ENCODE data around the gene HACL1.

HACL1 gene

DNA sequence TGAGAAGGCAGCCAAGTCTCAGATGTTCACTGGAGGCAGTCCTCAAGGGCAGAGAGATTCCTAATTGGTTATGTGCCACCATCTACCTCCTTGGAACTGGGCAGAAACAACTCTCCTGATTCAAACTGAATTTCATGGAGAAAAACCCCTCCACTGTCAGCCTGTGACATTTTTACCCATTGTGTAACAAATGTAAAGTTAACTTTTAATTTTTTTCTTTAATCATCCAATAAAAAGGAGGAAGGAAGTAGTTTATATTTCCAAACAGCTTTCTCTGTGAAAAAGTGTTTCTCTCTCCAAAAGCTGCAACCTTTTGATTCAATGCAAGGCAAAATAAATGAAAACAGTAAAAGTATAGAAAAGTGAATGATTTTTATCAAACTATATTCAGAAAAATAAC lies 79.4 kb downstream of the HACL1 start:
- no peak for DNase-seq

DNA sequence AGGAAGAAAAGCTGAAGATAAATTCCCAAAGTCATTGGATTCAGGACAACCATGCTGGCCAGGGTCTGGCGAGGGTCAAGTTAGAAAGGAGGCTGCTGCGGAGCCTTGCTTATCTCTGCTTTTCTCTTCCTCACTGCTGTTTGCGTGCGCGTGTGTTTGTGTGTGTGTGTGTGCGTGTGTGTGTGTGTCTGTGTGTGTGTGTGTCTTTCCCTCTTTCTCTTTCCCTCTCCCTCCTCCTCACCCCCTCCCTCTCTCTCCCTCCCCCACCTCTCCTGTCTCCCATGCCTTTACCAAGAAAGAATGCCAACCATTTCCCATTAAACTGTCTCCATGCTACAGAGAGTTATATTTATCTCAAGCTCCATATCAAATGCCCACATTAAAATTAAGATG lies 79.8 kb downstream of the HACL1 start, which contains the start of gene COLQ:
Gene COLQ (minus strand): TSS at position 134 of the 393 bp plus-strand sequence. CDS start 81 bp downstream, at position 53.
- DNase-seq: no peak

DNA sequence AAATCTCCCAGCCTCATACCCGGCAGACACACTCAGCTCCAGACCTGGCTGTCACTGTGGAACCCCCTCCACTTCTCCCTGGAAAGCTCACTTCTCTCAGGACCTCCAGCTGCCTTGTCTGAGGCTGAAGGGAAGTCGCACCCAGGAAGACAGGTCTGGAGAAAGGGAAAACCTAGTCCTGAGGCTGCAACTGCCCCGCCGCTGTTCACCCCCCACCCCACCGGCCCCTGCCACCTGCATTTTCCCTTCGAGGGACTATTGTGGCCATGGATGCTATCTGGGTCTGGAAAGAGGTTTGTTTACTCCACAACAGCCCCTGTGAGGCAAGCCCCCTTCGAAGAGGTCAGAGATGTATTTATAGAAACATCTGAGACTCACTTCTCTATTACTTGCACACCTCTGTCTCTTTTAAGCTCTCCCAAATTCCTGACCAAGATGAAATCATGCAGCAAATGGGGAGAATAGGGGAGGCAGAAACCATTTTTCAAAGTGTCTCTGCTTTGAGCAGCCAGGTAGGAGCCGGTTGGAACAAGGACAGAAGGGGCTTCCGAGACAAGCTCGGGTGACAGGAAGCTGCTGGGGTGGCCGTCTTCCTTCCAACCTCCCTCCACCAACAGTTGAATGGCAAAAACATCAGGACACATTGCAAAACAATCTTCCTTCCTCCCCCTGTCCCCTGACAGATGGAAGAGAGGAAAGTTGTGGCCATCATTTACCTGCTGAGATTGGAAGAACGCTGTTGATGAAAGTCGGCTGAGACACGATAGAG lies 80.4 kb downstream of the HACL1 start:
- no peak for DNase-seq

DNA sequence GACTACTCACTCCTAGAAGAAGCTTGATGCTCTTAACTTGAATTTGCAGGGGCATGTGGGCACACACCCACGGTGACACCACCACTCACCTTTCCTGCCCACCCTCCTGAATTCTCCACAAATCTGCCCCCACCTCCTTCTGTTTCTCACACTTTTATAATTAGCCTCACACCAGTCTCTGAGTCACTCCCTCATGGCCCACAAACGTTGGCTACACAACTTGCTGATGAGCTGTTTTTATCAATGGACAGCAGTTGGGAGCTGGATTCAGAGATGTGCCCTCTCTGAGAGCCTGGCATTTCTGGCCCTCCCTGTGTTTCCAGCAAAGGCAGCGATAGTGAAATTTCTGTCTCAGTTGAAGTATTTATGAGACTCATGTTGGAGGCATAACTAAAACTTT lies 81.2 kb downstream of the HACL1 start:
- no peak for DNase-seq

DNA sequence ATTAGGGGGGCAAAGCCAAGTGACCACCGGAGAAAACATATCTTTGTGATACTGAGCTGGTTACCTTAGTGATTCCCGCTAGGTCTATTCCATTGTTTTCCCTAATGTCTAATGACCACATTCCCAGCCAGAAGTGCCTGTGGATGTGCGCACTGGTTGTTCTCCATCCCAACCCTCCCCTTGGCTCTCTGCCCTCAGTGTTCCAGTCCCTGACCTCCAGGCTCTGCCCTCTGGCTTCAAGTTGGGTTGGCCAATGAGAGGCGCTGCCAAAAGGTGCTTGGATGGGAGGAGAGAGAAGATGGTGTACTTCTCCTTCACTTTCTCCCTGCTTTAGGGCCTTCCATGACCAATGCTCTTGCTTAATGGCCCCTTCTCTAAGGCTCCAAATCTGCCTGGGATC lies 82.3 kb downstream of the HACL1 start:
- no peak for DNase-seq

DNA sequence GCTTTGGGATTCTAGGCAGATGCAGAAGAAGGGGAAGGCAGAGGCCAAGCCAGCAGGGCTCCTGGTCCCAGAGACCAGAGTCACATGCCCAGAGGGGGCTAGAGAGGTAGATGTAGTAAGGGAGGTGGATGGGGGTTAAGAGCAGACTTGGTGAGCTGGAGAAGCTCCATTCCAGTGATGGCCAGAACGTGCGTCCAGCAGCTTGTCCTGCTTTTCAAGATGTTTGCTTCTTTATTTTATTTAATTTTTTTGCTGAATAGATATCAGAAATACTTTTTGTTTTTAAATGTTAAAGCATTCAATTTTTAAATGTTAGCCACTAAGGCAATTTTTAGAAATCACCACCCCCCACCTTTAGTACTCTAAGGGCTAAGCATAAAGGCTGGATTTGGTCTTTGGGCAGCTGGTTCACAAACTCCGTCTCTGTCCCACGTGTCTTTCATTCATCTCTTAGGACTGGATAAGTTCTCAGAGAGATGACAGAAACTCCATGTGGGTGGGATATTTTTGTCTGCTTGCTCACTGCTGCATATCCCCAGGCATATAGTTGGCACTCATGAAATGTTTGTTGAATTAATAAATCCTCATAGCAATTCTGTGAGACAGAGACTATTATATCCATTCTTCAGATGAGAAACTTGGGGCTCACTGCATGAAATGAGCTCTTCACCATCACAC lies 86.6 kb downstream of the HACL1 start:
- no peak for DNase-seq

DNA sequence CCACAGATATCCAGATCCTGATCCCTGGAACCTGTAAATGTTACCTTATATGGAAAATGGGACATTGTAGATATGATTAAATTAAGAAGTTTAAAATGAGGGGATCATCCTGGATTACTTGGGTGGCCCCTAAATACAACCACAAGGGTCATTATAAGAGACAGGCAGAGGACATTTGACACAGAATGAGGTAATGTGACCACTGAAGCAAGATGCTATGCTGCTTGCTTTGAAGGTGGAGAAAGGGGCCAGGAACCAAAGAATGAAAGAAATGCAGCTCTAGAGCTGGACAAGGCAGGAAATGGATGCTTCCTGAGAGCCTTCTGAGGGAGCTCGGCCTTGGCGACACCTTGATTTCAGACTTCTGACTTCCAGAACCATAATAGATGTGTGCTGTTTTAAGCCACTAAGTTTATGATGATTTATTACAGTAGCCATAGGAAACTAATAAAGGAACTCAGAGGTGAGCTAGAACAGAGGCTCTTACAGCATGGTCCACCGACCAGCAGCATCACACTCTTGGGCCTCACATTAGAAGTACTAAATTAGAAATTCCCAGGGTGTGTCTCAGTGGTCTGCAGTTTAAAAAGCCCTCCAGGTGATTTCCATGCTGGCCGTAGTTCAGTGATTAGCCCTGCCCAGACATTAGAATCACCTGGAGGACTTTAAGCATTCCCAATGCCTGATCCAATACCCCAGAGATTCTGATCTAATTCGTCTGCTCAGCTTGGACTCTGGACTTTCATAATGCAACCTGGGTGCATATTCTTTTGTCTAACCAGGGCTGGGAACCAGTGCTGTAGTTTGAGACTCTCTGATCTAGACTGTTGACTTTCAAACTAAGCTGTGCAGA lies 87.3 kb downstream of the HACL1 start:
- DNase-seq: no peak

DNA sequence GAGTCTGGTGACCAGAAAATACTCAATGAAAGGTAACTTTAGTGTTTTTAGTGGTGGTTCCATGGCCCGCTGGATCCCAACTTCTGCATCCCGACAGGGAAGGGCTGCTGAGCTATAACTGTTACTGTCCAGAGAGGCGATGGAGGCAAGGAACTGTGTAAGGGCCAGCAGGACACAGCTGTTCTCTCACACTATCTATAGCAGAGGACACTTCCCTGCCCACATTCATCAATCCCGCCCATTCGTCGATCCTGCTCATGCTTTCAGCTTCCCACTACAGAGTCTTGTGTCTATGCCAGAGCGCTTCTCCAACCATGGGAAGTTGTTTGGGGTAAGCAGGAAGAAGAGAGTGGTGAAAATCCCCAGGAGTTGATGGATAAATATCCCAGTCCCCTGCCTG lies 88.3 kb downstream of the HACL1 start:
- no peak for DNase-seq

DNA sequence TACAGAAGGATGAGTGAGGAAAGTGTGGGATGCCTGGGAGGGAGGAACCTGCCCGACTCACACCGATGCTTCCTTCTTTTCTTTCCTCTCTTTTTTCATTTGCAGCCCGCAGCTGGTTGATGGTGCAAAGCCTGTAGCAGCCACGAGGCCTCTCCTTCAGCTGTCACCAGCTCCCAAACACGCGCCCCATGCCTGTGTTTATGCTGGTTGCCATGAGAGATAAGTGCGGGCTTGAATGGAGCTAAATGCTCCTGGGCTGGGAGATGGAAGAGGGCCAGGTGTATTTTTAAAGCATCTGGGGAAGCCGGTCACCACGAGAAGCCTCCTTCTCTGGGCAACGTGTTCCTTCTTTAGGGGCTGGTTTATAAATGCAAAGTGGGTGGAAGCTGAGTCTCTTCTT lies 89.2 kb downstream of the HACL1 start:
- no peak for DNase-seq

DNA sequence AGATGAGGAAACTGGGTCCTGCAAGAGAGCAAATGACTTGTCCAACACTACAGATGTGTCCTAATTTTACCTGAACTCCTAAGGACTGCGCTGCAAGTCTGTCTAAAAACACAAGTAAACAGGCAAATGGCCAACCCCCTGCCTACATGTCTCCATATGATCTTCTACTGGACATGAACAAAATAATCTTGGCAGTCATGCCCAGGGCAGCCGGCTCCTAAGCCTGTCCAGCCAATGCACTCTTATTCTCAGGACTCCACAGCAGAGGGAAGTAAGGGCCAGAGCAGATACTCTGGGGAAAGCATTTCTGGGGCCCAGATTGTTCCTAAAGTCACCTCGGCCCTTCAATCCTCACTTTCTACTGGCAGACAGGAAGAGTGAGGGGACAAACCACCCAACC lies 90.2 kb downstream of the HACL1 start:
- DNase-seq: no peak
